ENCODE results near the gene CFAP46. TPM values are rescaled to one million over a fixed set of nuclear protein-coding genes. Genes with fewer than 3 reads are reported as not detected.

The CFAP46 gene
- polyA plus RNA-seq, 2 donors, result 0.40 to 0.73 TPM

DNA sequence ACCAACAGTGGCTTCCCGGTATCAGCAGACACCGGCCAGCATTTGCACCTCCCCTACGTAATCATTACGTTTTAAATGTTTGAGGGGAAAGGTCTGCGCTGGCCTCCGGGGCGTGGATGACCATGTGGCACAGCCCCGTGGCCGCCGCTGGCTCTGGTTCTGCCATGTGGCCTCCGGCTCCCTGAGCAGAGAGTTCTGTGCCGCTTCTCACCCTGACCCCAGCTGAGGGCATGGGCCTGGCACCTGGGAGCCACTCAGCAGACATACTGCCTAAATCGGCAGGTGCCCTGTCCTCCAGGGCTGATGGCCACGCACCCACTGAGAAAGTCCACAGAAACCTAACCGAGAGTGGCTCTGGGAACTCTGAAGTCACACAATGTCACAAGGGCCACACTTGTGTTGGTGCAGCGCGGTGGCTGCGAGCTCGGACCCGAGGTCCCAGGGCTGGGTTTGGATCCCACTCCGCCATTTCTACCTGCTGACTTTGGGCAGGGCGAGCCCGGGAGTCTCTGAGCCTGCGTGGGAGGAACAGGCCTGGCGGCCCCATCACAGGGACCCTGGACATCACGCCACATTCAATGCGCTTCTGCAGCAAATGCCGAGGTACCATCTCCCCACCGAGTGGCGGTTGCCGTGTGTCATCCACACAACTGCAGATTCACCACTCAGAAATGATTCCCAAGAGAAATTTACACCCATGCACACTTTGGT is 25.3 kb downstream of the CFAP46 start:
- 88 to 89% methylated on average over 31 of the region's 31 CpGs for WGBS, 2 donors
- no peaks in the 10 kb centered on the region for H3K27me3 ChIP-seq (ENCODE audit: control insufficient read depth in 1 of 2, insufficient read depth in 2 of 2, low read length in 2 of 2)
- no peaks in the 10 kb centered on the region for H3K36me3 ChIP-seq (ENCODE audit: control insufficient read depth in 2 of 2, insufficient read depth in 2 of 2, low read length in 1 of 2)
- no peak overlapping the region for H3K27ac ChIP-seq (ENCODE audit: low read depth in 2 of 2, low read length in 1 of 2)
- H3K4me3 ChIP-seq (ENCODE audit: low read depth in 1 of 2, low read length in 2 of 2), result no peak overlapping the region
- no peaks in the 10 kb centered on the region for H3K9me3 ChIP-seq (ENCODE audit: control insufficient read depth in 2 of 2, insufficient read depth in 1 of 2, low read depth in 1 of 2, low read length in 1 of 2)
- H3K4me1 ChIP-seq (ENCODE audit: control insufficient read depth in 2 of 2, insufficient read depth in 2 of 2, low read length in 1 of 2), result peaks cover 0 to 11% of the 10 kb centered on the region in 2 donors

GRCh38 chr10:132916421-132916841 is 25.9 kb downstream of the CFAP46 start:
- WGBS, 2 donors, result 74% methylated on average over 19 of the region's 19 CpGs
- Histone ChIP-seq H3K27me3 (ENCODE audit: control insufficient read depth in 1 of 2, insufficient read depth in 2 of 2, low read length in 2 of 2) (no peaks in the 10 kb centered on the region), H3K4me1 (ENCODE audit: control insufficient read depth in 2 of 2, insufficient read depth in 2 of 2, low read length in 1 of 2) (peaks cover 0 to 11% of the 10 kb centered on the region in 2 donors), H3K36me3 (ENCODE audit: control insufficient read depth in 2 of 2, insufficient read depth in 2 of 2, low read length in 1 of 2) (no peaks in the 10 kb centered on the region), H3K4me3 (ENCODE audit: low read depth in 1 of 2, low read length in 2 of 2) (no peak overlapping the region), H3K27ac (ENCODE audit: low read depth in 2 of 2, low read length in 1 of 2) (no peak overlapping the region), H3K9me3 (ENCODE audit: control insufficient read depth in 2 of 2, insufficient read depth in 1 of 2, low read depth in 1 of 2, low read length in 1 of 2) (no peaks in the 10 kb centered on the region)

DNA sequence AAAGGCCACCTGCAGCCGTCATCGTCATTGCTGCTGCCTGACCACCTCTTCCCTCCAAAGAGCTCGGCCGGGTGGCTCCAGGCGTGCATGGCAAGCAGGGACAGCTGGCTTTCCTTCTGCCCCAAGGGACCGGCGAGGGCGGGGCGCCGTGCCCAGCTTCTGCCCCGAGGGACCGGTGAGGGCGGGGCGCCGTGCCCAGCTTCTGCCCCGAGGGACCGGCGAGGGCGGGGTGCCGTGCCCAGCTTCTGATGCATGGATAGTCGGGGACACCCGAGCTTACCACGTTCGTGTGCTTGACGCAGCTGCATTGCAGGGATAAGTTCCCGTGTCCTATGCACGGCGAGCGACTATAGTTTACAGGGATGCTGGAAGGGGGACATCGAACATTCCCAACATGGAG is 27.0 kb downstream of the CFAP46 start:
- Histone ChIP-seq H3K4me3 (ENCODE audit: low read depth in 1 of 2, low read length in 2 of 2) (no peak overlapping the region), H3K36me3 (ENCODE audit: control insufficient read depth in 2 of 2, insufficient read depth in 2 of 2, low read length in 1 of 2) (no peaks in the 10 kb centered on the region), H3K9me3 (ENCODE audit: control insufficient read depth in 2 of 2, insufficient read depth in 1 of 2, low read depth in 1 of 2, low read length in 1 of 2) (no peaks in the 10 kb centered on the region), H3K27me3 (ENCODE audit: control insufficient read depth in 1 of 2, insufficient read depth in 2 of 2, low read length in 2 of 2) (no peaks in the 10 kb centered on the region), H3K27ac (ENCODE audit: low read depth in 2 of 2, low read length in 1 of 2) (no peak overlapping the region), H3K4me1 (ENCODE audit: control insufficient read depth in 2 of 2, insufficient read depth in 2 of 2, low read length in 1 of 2) (peaks cover 0 to 8% of the 10 kb centered on the region in 2 donors)
- WGBS, 2 donors, result 64 to 74% methylated on average over 30 of the region's 30 CpGs

- no peak overlapping the region for H3K27ac ChIP-seq (ENCODE audit: low read depth in 2 of 2, low read length in 1 of 2)
- no peaks in the 10 kb centered on the region for H3K36me3 ChIP-seq (ENCODE audit: control insufficient read depth in 2 of 2, insufficient read depth in 2 of 2, low read length in 1 of 2)
- H3K9me3 ChIP-seq (ENCODE audit: control insufficient read depth in 2 of 2, insufficient read depth in 1 of 2, low read depth in 1 of 2, low read length in 1 of 2), result no peaks in the 10 kb centered on the region
- peaks cover 0 to 8% of the 10 kb centered on the region in 2 donors for H3K4me1 ChIP-seq (ENCODE audit: control insufficient read depth in 2 of 2, insufficient read depth in 2 of 2, low read length in 1 of 2)
- WGBS, 2 donors, result 82 to 88% methylated on average over 13 to 15 of the region's 17 CpGs
- no peaks in the 10 kb centered on the region for H3K27me3 ChIP-seq (ENCODE audit: control insufficient read depth in 1 of 2, insufficient read depth in 2 of 2, low read length in 2 of 2)
- H3K4me3 ChIP-seq (ENCODE audit: low read depth in 1 of 2, low read length in 2 of 2), result no peak overlapping the region
Measured at GRCh38 chr10:132914732-132915131, 27.6 kb downstream of the CFAP46 start.

DNA sequence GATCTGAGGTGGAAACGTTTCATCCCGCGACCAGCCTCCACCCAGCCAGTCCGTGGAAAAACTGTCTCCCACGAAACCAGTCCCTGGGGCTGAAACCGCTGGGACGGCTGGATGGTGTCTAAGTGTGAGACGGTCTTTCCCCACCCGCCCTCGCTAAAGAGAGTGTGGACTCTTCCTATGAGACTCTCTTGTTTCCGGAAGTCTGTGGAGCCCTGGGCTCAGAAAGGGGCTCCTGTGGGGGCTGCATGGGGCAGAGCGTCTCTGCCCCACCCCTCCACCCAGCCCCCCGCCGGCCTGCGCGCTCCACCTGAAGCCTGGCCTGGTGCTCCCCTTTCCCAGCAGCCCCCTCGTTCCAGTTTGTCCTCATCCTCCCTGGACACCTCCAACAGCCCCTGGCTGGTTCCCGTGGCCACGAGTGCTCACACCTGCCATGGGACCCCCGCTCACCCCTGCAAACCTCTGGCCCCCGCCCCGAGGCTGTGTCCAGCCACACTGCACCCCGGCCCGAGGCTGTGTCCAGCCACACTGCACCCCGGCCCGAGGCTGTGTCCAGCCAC is 28.7 kb downstream of the CFAP46 start:
- Histone ChIP-seq H3K27ac (ENCODE audit: low read depth in 2 of 2, low read length in 1 of 2) (no peak overlapping the region), H3K4me1 (ENCODE audit: control insufficient read depth in 2 of 2, insufficient read depth in 2 of 2, low read length in 1 of 2) (peaks cover 0 to 8% of the 10 kb centered on the region in 2 donors), H3K36me3 (ENCODE audit: control insufficient read depth in 2 of 2, insufficient read depth in 2 of 2, low read length in 1 of 2) (no peaks in the 10 kb centered on the region), H3K9me3 (ENCODE audit: control insufficient read depth in 2 of 2, insufficient read depth in 1 of 2, low read depth in 1 of 2, low read length in 1 of 2) (peaks cover 0 to under 1% of the 10 kb centered on the region in 2 donors), H3K4me3 (ENCODE audit: low read depth in 1 of 2, low read length in 2 of 2) (no peak overlapping the region), H3K27me3 (ENCODE audit: control insufficient read depth in 1 of 2, insufficient read depth in 2 of 2, low read length in 2 of 2) (no peaks in the 10 kb centered on the region)
- 81 to 86% methylated on average over 24 to 26 of the region's 26 CpGs for WGBS, 2 donors

DNA sequence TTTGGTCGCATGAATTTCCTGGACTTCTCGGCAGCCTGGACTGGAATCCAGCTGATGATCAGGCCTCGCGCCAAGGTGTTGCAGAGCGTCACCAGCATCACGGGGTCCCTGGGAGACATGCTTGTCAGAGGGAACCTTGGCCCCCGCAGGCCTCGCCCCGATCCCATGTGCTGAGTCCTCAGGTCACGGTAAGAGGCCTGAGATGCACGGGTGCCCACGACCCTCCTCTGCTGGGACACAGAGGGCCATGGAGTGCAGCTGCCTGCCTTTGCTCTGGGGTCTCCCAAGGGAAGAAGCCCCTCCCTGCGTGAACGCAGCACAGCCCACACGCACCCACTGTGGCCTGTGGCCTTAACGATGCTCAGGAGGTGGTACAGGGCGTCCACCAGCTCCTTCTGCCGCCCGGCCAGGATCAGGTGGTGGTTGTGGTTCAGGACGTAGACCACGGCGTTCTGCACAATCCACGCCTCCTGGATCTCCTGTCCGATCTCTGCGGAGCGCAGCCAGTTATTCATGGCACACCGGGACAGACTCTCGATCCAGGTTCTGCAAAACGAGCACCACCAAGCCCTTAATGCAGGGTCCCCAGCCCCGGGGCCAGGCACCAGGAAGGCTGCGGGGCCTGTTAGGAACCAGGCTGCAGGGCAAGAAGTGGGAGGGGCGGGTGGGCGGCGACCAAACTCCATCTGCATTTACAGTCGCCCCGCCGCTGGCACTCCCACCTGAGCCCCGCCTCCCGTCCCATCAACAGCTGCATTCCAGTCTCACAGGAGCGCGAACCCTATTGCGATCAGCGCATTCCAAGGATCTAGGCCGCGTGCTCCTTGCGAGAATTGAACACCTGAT is 29.4 kb downstream of the CFAP46 start:
- WGBS, 2 donors, result 79 to 85% methylated on average over 46 of the region's 46 CpGs
- no peaks in the 10 kb centered on the region for H3K27me3 ChIP-seq (ENCODE audit: control insufficient read depth in 1 of 2, insufficient read depth in 2 of 2, low read length in 2 of 2)
- no peak overlapping the region for H3K4me3 ChIP-seq (ENCODE audit: low read depth in 1 of 2, low read length in 2 of 2)
- H3K4me1 ChIP-seq (ENCODE audit: control insufficient read depth in 2 of 2, insufficient read depth in 2 of 2, low read length in 1 of 2), result peaks cover 0 to 8% of the 10 kb centered on the region in 2 donors
- peaks cover 0 to 2% of the 10 kb centered on the region in 2 donors for H3K9me3 ChIP-seq (ENCODE audit: control insufficient read depth in 2 of 2, insufficient read depth in 1 of 2, low read depth in 1 of 2, low read length in 1 of 2)
- no peaks in the 10 kb centered on the region for H3K36me3 ChIP-seq (ENCODE audit: control insufficient read depth in 2 of 2, insufficient read depth in 2 of 2, low read length in 1 of 2)
- no peak overlapping the region for H3K27ac ChIP-seq (ENCODE audit: low read depth in 2 of 2, low read length in 1 of 2)

GRCh38 chr10:132912225-132912712 is 30.1 kb downstream of the CFAP46 start:
- no peaks in the 10 kb centered on the region for H3K27me3 ChIP-seq (ENCODE audit: control insufficient read depth in 1 of 2, insufficient read depth in 2 of 2, low read length in 2 of 2)
- H3K4me3 ChIP-seq (ENCODE audit: low read depth in 1 of 2, low read length in 2 of 2), result no peak overlapping the region
- H3K4me1 ChIP-seq (ENCODE audit: control insufficient read depth in 2 of 2, insufficient read depth in 2 of 2, low read length in 1 of 2), result peaks cover 0 to 8% of the 10 kb centered on the region in 2 donors
- no peak overlapping the region for H3K27ac ChIP-seq (ENCODE audit: low read depth in 2 of 2, low read length in 1 of 2)
- no peaks in the 10 kb centered on the region for H3K36me3 ChIP-seq (ENCODE audit: control insufficient read depth in 2 of 2, insufficient read depth in 2 of 2, low read length in 1 of 2)
- 86 to 90% methylated on average over 7 of the region's 7 CpGs for WGBS, 2 donors
- H3K9me3 ChIP-seq (ENCODE audit: control insufficient read depth in 2 of 2, insufficient read depth in 1 of 2, low read depth in 1 of 2, low read length in 1 of 2), result peaks cover 0 to 2% of the 10 kb centered on the region in 2 donors

GRCh38 chr10:132911786-132912097 is 30.6 kb downstream of the CFAP46 start:
- Histone ChIP-seq H3K36me3 (ENCODE audit: control insufficient read depth in 2 of 2, insufficient read depth in 2 of 2, low read length in 1 of 2) (no peaks in the 10 kb centered on the region), H3K4me3 (ENCODE audit: low read depth in 1 of 2, low read length in 2 of 2) (no peak overlapping the region), H3K27ac (ENCODE audit: low read depth in 2 of 2, low read length in 1 of 2) (no peak overlapping the region), H3K9me3 (ENCODE audit: control insufficient read depth in 2 of 2, insufficient read depth in 1 of 2, low read depth in 1 of 2, low read length in 1 of 2) (peaks cover 0 to 2% of the 10 kb centered on the region in 2 donors), H3K27me3 (ENCODE audit: control insufficient read depth in 1 of 2, insufficient read depth in 2 of 2, low read length in 2 of 2) (no peaks in the 10 kb centered on the region), H3K4me1 (ENCODE audit: control insufficient read depth in 2 of 2, insufficient read depth in 2 of 2, low read length in 1 of 2) (peaks cover 0 to 8% of the 10 kb centered on the region in 2 donors)
- 53 to 56% methylated on average over 9 of the region's 9 CpGs for WGBS, 2 donors

DNA sequence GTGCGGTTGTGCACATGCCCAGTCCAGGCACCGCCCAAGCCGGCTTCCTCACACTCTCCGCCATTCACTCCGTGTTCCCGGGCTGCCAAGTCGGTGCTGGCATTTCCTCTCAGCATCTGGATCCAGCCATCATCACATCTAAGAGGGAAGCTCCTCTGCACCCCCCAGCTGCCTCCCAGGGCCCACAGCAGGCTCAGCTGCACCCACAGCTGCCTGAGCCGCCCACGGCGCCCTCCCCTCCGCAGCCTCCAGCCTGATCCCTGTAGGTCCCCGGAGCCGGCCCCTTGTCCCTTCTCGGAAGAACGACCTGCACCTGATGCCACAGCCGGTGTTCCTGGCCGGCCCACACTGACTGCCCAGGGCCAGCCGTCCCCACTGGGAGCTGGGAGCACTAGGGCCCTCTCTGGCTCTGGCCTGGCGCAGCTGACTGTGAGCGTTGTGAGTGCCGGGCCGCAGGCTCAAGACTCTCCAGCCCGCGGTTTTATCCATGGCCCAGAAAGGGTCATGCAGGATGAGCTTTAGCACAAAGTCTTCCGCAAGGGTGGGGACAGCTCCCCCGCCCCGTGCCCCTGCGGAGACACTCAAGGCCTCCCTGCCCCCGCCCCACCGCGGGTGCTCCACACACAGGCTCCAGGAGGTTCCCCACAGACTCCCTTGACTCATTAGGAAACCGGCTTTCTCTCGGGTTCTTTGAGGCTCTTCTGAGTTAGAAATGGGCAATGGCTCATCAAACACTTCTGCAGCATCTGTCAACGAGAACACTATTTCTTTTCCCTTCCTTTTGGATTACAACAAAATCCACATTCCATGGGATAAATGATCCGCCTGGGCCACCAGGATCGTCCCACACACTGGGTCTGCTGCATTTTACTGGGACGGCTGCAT is 31.2 kb downstream of the CFAP46 start:
- 64 to 68% methylated on average over 37 of the region's 37 CpGs for WGBS, 2 donors

More for the DNA sequence above, 31.2 kb downstream of the CFAP46 start:
- H3K27me3 ChIP-seq (ENCODE audit: control insufficient read depth in 1 of 2, insufficient read depth in 2 of 2, low read length in 2 of 2), result no peaks in the 10 kb centered on the region
- H3K4me3 ChIP-seq (ENCODE audit: low read depth in 1 of 2, low read length in 2 of 2), result no peak overlapping the region
- H3K36me3 ChIP-seq (ENCODE audit: control insufficient read depth in 2 of 2, insufficient read depth in 2 of 2, low read length in 1 of 2), result no peaks in the 10 kb centered on the region
- peaks cover 0 to 8% of the 10 kb centered on the region in 2 donors for H3K4me1 ChIP-seq (ENCODE audit: control insufficient read depth in 2 of 2, insufficient read depth in 2 of 2, low read length in 1 of 2)
- no peak overlapping the region for H3K27ac ChIP-seq (ENCODE audit: low read depth in 2 of 2, low read length in 1 of 2)
- H3K9me3 ChIP-seq (ENCODE audit: control insufficient read depth in 2 of 2, insufficient read depth in 1 of 2, low read depth in 1 of 2, low read length in 1 of 2), result peaks cover 0 to 2% of the 10 kb centered on the region in 2 donors
